A549 treated with AZD2906 at 1 μM for 4 hours (cell line): ENCODE results near the gene NAA60. TPM values are rescaled to one million over a fixed set of nuclear protein-coding genes. Genes with fewer than 3 reads are reported as not detected.

Experiments used
- total RNA-seq: library from RNA; stranded (reverse); fragments of 200-300 nt; extraction: Qiagen RNA extraction; gene quantifications from 5 replicates; pipeline ENCODE4 v1.2.3, GENCODE V29; 2022

Gene NAA60
- total RNA-seq: 46.2 to 54.0 TPM (median 52.7 TPM) in 5 replicates

GRCh38 chr16:3443108-3444031, at the start of gene NAA60, which contains the start of gene ZNF597:
NAA60 (plus strand) TSS chr16:3443680; CDS start chr16:3476228, 32,548 bp downstream.
ZNF597 (minus strand) TSS chr16:3443504; CDS start chr16:3443153, 351 bp downstream.

GRCh38 chr16:3400779-3401688, 42.4 kb upstream of the NAA60 start, which contains the start of the genes ZNF174 and ZSCAN32:
ZNF174 (plus strand) TSS chr16:3401215; CDS start chr16:3402005, 790 bp downstream.
ZSCAN32 (minus strand) TSS chr16:3401004; CDS start chr16:3397557, 3,447 bp downstream.

GRCh38 chr16:3495176-3495575, 51.7 kb downstream of the NAA60 start, which contains the start of gene C16orf90:
C16orf90 (minus strand) TSS chr16:3495489; CDS start chr16:3495421, 68 bp downstream.

Other genes with a start within 250 kb of the NAA60 start
- gene ZNF200, start 208.5 kb upstream of the NAA60 start, total RNA-seq: 7.1 to 10.0 TPM (median 7.6 TPM) in 5 replicates
- gene MEFV, start 187.0 kb upstream of the NAA60 start, total RNA-seq: 0.02 to 0.05 TPM (median 0.02 TPM) in 3 of 5 replicates, not detected in the others
- gene ZNF263, start 160.2 kb upstream of the NAA60 start, total RNA-seq: 33.6 to 39.0 TPM (median 34.1 TPM) in 5 replicates
- gene TIGD7, start 138.2 kb upstream of the NAA60 start, total RNA-seq: 0.72 to 1.4 TPM (median 1.2 TPM) in 5 replicates
- gene ZNF75A, start 138.2 kb upstream of the NAA60 start, total RNA-seq: 9.5 to 10.4 TPM (median 9.7 TPM) in 5 replicates
- gene OR2C1, start 87.8 kb upstream of the NAA60 start, total RNA-seq: not detected in 5 replicates
- gene ZSCAN32, start 42.7 kb upstream of the NAA60 start, total RNA-seq: 10.8 to 18.4 TPM (median 14.8 TPM) in 5 replicates
- gene ZNF174, start 42.5 kb upstream of the NAA60 start, total RNA-seq: 12.3 to 14.5 TPM (median 12.8 TPM) in 5 replicates
- gene ZNF597, start 176 bp upstream of the NAA60 start, total RNA-seq: 0.95 to 1.3 TPM (median 1.0 TPM) in 5 replicates
- not detected in 5 replicates for gene C16orf90, start 51.8 kb downstream of the NAA60 start, total RNA-seq
- 17.4 to 20.5 TPM (median 19.0 TPM) in 5 replicates for gene CLUAP1, start 57.3 kb downstream of the NAA60 start, total RNA-seq
- gene NLRC3, start 133.7 kb downstream of the NAA60 start, total RNA-seq: 0.02 to 0.08 TPM in 2 of 5 replicates, not detected in the others
- 3.9 to 5.2 TPM (median 4.7 TPM) in 5 replicates for gene SLX4, start 167.9 kb downstream of the NAA60 start, total RNA-seq
- gene DNASE1, start 211.0 kb downstream of the NAA60 start, total RNA-seq: 2.2 to 4.4 TPM (median 3.9 TPM) in 5 replicates